ENCODE measurements around the gene GATA5.
"Not testable (repeated sequence)": the region's sequence is repeated elsewhere in the genome, so short reads cannot be mapped to it uniquely, and the experiment has no call there.

The GATA5 gene

GRCh38 chr20:62439218-62439617 lies 36.6 kb downstream of the GATA5 start:
- intact Hi-C loops (cut with DNase I), result no loop called here
- no peak for DNase-seq

GRCh38 chr20:62437927-62438326 lies 37.9 kb downstream of the GATA5 start:
- no peak for DNase-seq
- intact Hi-C loops (cut with DNase I), result no loop called here

GRCh38 chr20:62437496-62437895 lies 38.3 kb downstream of the GATA5 start:
- DNase-seq, result no peak
- intact Hi-C loops (cut with DNase I), result no loop called here

- no peak for DNase-seq
- intact Hi-C loops (cut with DNase I), result no loop called here
Observed at GRCh38 chr20:62436692-62437091, 39.1 kb downstream of the GATA5 start.

GRCh38 chr20:62433658-62434497 lies 41.9 kb downstream of the GATA5 start:
- intact Hi-C loops (cut with DNase I), result no loop called here
- DNase-seq, result peak in 3 of 10 donors; percentile 18 to 34 (median 22)

- intact Hi-C loops (cut with DNase I), result no loop called here
- no peak for DNase-seq
Observed at GRCh38 chr20:62430866-62431447, 44.8 kb downstream of the GATA5 start.

GRCh38 chr20:62430311-62430853 lies 45.4 kb downstream of the GATA5 start:
- DNase-seq, result no peak
- intact Hi-C loops (cut with DNase I), result no loop called here

GRCh38 chr20:62429455-62430310 lies 46.1 kb downstream of the GATA5 start:
- no peak for DNase-seq
- intact Hi-C loops (cut with DNase I), result no loop called here

- intact Hi-C loops (cut with DNase I), result no loop called here
- no peak for DNase-seq
Observed at GRCh38 chr20:62428396-62429295, 47.1 kb downstream of the GATA5 start.

- intact Hi-C loops (cut with DNase I), result no loop called here
- no peak for DNase-seq
Observed at GRCh38 chr20:62428002-62428372, 47.8 kb downstream of the GATA5 start.

- intact Hi-C loops (cut with DNase I), result no loop called here
Observed at GRCh38 chr20:62427172-62428001, 48.4 kb downstream of the GATA5 start, which contains the start of gene RBBP8NL. Gene RBBP8NL, minus strand, starts transcription at chr20:62427539. Its CDS starts 7,892 bp downstream, at chr20:62419647.

GRCh38 chr20:62426699-62427131 lies 49.1 kb downstream of the GATA5 start:
- DNase-seq, result no peak
- intact Hi-C loops (cut with DNase I), result no loop called here

More at GRCh38 chr20:62427172-62428001, 48.4 kb downstream of the GATA5 start, which contains the start of gene RBBP8NL:
- DNase-seq, result no peak

GRCh38 chr20:62426059-62426348 lies 49.8 kb downstream of the GATA5 start:
- intact Hi-C loops (cut with DNase I); DNase-seq: not testable (repeated sequence)

- intact Hi-C loops (cut with DNase I), result no loop called here
- DNase-seq, result no peak
Observed at GRCh38 chr20:62425281-62426058, 50.3 kb downstream of the GATA5 start.

- DNase-seq, result no peak
- intact Hi-C loops (cut with DNase I), result no loop called here
Observed at GRCh38 chr20:62424249-62425107, 51.3 kb downstream of the GATA5 start.

GRCh38 chr20:62423326-62423706 lies 52.5 kb downstream of the GATA5 start:
- intact Hi-C loops (cut with DNase I), result no loop called here
- no peak for DNase-seq

GRCh38 chr20:62422636-62423325 lies 53.0 kb downstream of the GATA5 start:
- no peak for DNase-seq
- intact Hi-C loops (cut with DNase I), result no loop called here
